Sigmoid colon (tissue), 4 donors: ENCODE measurements around the gene ISLR2.

Source experiments
- EP300 ChIP-seq, 4 donors: sonication (generic); formaldehyde crosslinking; IDR thresholded peaks; one replicate each; pipeline ENCODE4 v1.6.1; 2017; ENCODE audit warnings: antibody characterized with exemption in 4 of 4
- POLR2A ChIP-seq, 2 donors: fragments of 450-650 bp; IDR thresholded peaks; one replicate each; pipeline ENCODE4 v1.6.1; 2016; ENCODE audit warnings: antibody characterized with exemption in 2 of 2, mild to moderate bottlenecking in 2 of 2, moderate library complexity in 2 of 2
- POLR2AphosphoS5 ChIP-seq, 4 donors: sonication (generic); formaldehyde crosslinking; IDR thresholded peaks; one replicate each; pipeline ENCODE4 v1.6.1; 2017; ENCODE audit warnings: antibody characterized with exemption in 4 of 4
- TF ChIP-seq, protein P1 (sequence below), 4 experiments: fragments of 450-650 bp in 3 of 4; fragments of 200-600 bp in 1 of 4; IDR thresholded peaks; one replicate each; pipeline ENCODE4 v1.5.1; 2016 to 2019; ENCODE audit warnings: antibody characterized with exemption in 4 of 4, mild to moderate bottlenecking in 3 of 4, moderate library complexity in 2 of 4

DNA sequence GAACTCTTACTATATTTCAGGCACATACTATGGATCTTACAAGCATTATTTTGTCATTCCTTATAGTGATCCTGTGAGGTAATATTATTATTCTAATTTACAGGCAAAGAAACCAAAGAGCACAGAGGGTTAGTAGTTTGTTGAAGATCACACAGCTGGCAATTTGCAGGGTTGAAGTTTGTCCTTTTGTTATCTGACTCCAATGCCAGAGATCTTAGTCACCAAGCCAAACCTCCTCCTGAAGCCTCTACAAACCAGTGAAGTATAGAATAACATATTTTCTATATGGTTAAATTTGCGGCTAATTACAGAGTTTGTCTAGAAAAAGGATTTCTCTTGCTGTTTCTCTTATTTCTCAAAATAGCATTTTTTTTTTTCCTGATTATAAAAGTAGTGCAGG, 11.2 kb downstream of the ISLR2 start:
- TF ChIP-seq, protein P1, sequence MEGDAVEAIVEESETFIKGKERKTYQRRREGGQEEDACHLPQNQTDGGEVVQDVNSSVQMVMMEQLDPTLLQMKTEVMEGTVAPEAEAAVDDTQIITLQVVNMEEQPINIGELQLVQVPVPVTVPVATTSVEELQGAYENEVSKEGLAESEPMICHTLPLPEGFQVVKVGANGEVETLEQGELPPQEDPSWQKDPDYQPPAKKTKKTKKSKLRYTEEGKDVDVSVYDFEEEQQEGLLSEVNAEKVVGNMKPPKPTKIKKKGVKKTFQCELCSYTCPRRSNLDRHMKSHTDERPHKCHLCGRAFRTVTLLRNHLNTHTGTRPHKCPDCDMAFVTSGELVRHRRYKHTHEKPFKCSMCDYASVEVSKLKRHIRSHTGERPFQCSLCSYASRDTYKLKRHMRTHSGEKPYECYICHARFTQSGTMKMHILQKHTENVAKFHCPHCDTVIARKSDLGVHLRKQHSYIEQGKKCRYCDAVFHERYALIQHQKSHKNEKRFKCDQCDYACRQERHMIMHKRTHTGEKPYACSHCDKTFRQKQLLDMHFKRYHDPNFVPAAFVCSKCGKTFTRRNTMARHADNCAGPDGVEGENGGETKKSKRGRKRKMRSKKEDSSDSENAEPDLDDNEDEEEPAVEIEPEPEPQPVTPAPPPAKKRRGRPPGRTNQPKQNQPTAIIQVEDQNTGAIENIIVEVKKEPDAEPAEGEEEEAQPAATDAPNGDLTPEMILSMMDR (IDR thresholded peaks at IDR 0.05) = no peak
- TF ChIP-seq POLR2A (IDR thresholded peaks at IDR 0.05) = no peak
- TF ChIP-seq EP300 (IDR thresholded peaks at IDR 0.05) = no peak
- no peak for TF ChIP-seq POLR2AphosphoS5 (IDR thresholded peaks at IDR 0.05)
